Adrenal gland (tissue), 5 donors: Measurements from ENCODE around the gene SIRPB2.

Source experiments
- CTCF ChIP-seq, 6 experiments: fragments of 450-650 bp in 4 of 6; fragments of 200-600 bp in 2 of 6; sonication (generic) in 1 of 6; IDR thresholded peaks; 1 replicate in 5 of 6; 2 replicates in 1 of 6; pipeline versions ENCODE4 v1.5.1 to v1.8.0; 2016 to 2021; ENCODE audit warnings: antibody characterized with exemption in 6 of 6, mild to moderate bottlenecking in 2 of 6, moderate library complexity in 1 of 6
- POLR2A ChIP-seq, 2 donors: fragments of 450-650 bp; IDR thresholded peaks; one replicate each; pipeline ENCODE4 v1.6.1; 2017; ENCODE audit warnings: antibody characterized with exemption in 2 of 2, mild to moderate bottlenecking in 2 of 2, moderate library complexity in 1 of 2
- donor health status: DM: no; HTN: no; CAD: no.

DNA sequence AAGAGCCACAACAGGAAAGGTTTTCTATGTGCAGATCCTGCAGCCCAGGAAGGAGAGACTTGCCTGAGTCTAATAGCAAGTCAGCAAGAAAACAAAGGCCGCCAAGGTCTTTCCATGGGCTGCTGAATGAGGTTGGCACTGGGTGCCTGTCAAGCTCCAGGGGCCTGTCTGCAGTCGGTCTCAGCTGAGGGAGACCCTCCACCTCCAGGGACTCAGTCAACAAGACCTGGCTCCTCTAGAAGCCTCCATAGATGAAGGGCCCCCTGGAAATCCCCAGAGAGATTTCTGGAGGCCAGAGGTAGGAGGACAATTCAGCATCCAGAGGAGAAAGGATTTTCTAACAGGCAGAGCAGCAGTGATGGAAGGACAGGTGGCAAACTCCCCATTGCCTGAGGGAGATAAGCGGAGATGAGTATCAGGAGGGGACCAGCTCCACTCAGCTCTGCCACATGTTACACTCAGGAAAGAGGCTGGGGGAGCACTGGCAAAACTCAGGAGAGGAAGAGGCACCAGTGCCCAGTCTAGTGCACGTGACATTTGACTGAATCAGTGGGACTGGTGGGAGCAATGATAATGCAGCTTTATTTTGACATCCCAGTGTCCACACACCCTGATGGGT lies 64.9 kb downstream of the SIRPB2 start:
- TF ChIP-seq POLR2A (IDR thresholded peaks at IDR 0.05) (no peak), CTCF (IDR thresholded peaks at IDR 0.05) (no peak)
